GM12878 (cell line): ENCODE measurements around the gene PASK. TPM values are rescaled to one million over a fixed set of nuclear protein-coding genes. Genes with fewer than 3 reads are reported as not detected.

ENCODE experiments used
- ATAC-seq: fragments of 200-7000 bp; cut with Tn5 transposase; 3 replicates; pipeline ENCODE4 v1.9.1; 2020; ENCODE audit warnings: mild to moderate bottlenecking, moderate library complexity
- BruUV-seq: library from RNA; stranded (reverse); fragments of 400-500 nt; replicated peaks from 2 replicates; lab custom pipeline; 2021; lab: Mats Ljungman, UMichigan
- CTCF ChIA-PET: fragments of 300-600 bp; sonication (Branson Sonifier 250); formaldehyde crosslinking; extraction: SDS; loops from one replicate; lab custom pipeline; 2021; ENCODE audit warnings: inconsistent platforms; lab: Yijun Ruan, JAX
- POLR2A ChIA-PET: fragments of 350-600 bp; formaldehyde crosslinking; extraction: SDS; loops from one replicate; lab custom pipeline; 2021; ENCODE audit warnings: inconsistent platforms; lab: Charles Lee
- RAD21 ChIA-PET: fragments of 300-600 bp; sonication (Branson Sonifier 250); formaldehyde crosslinking; loops from one replicate; lab custom pipeline; 2023; ENCODE audit warnings: antibody characterized with exemption; ENCODE audit not compliant: unreplicated experiment; lab: Charles Lee
- SMC1A ChIA-PET: fragments of 300-600 bp; sonication (Branson Sonifier 250); formaldehyde crosslinking; loops from one replicate; lab custom pipeline; 2023; ENCODE audit not compliant: unreplicated experiment, uncharacterized antibody; lab: Charles Lee
- DNase-seq: peaks from one replicate; pipeline ENCODE4 v3.0.0-alpha.2; 2011; ENCODE audit warnings: low read depth, low spot score
- FAIRE-seq: peaks from 3 replicates; lab custom pipeline; 2011; peaks lifted over from hg19 to GRCh38; lab: Jason Lieb, UNC
- H2AFZ ChIP-seq: 2 replicates; pipeline ENCODE4 v1.6.0; 2011; ENCODE audit warnings: low read depth, low read length, control low read depth; ENCODE audit not compliant: control insufficient read depth
- H3K27ac ChIP-seq: 2 replicates; pipeline ENCODE4 v1.5.1; 2011; ENCODE audit warnings: control low read depth; ENCODE audit not compliant: control insufficient read depth, insufficient read depth
- H3K27me3 ChIP-seq, 2 experiments: replicated peaks in 1 of 2; 2 replicates each; pipeline versions ENCODE4 v1.6.0 to v1.6.1; 2011; ENCODE audit warnings: low read length in 1 of 2; ENCODE audit not compliant: control insufficient read depth in 2 of 2, insufficient read depth in 2 of 2
- H3K36me3 ChIP-seq, 2 experiments: 2 replicates each; pipeline ENCODE4 v1.5.1; 2011; ENCODE audit warnings: low read length in 1 of 2; ENCODE audit not compliant: control insufficient read depth in 2 of 2, insufficient read depth in 2 of 2
- H3K4me1 ChIP-seq: 2 replicates; pipeline ENCODE4 v1.6.1; 2011; ENCODE audit warnings: mild to moderate bottlenecking, low read length, moderate library complexity, mixed read lengths; ENCODE audit not compliant: control insufficient read depth, insufficient read depth
- H3K4me2 ChIP-seq: 2 replicates; pipeline ENCODE4 v1.6.0; 2011; ENCODE audit warnings: control low read depth; ENCODE audit not compliant: control insufficient read depth, insufficient read depth
- H3K4me3 ChIP-seq: fragments of 200-600 bp; sonication (generic); 2 replicates; pipeline ENCODE4 v1.5.1; 2016
- H3K79me2 ChIP-seq: 2 replicates; pipeline ENCODE4 v1.6.0; 2011; ENCODE audit warnings: low read length; ENCODE audit not compliant: control insufficient read depth, insufficient read depth
- H3K9ac ChIP-seq: 2 replicates; pipeline ENCODE4 v1.8.0; 2011; ENCODE audit warnings: low read length, control low read depth, mixed read lengths; ENCODE audit not compliant: control insufficient read depth, insufficient read depth
- H3K9me3 ChIP-seq: replicated peaks from 3 replicates; pipeline ENCODE4 v1.5.1; 2011; ENCODE audit warnings: mild to moderate bottlenecking, low read length; ENCODE audit not compliant: control insufficient read depth, insufficient read depth
- H4K20me1 ChIP-seq: 2 replicates; pipeline ENCODE4 v1.6.0; 2011; ENCODE audit not compliant: control insufficient read depth, insufficient read depth
- EED ChIP-seq: sonication (generic); IDR thresholded peaks from 2 replicates; pipeline ENCODE4 v1.6.1; 2016; ENCODE audit warnings: antibody characterized with exemption, low read depth
- FOXK2 ChIP-seq: fragments of 450-650 bp; IDR thresholded peaks from 2 replicates; pipeline ENCODE4 v1.6.1; 2017; ENCODE audit warnings: mild to moderate bottlenecking, moderate library complexity
- HSF1 ChIP-seq: fragments of 150-350 bp; IDR thresholded peaks from 2 replicates; pipeline ENCODE4 v1.6.1; 2014; ENCODE audit warnings: mild to moderate bottlenecking, low read depth, low read length
- IKZF1 ChIP-seq: fragments of 450-650 bp; conservative IDR thresholded peaks from 2 replicates; pipeline ENCODE4 v1.6.1; 2017; ENCODE audit warnings: antibody characterized with exemption, mild to moderate bottlenecking
- IKZF2 ChIP-seq, 2 experiments: fragments of 450-650 bp; IDR thresholded peaks; 2 replicates each; pipeline ENCODE4 v1.6.1; 2017; ENCODE audit warnings: mild to moderate bottlenecking in 2 of 2, moderate library complexity in 2 of 2
- IRF5 ChIP-seq: fragments of 450-650 bp; IDR thresholded peaks from 2 replicates; pipeline ENCODE4 v1.6.1; 2017; ENCODE audit warnings: borderline replicate concordance
- JUNB ChIP-seq: IDR thresholded peaks from 2 replicates; pipeline ENCODE4 v1.6.1; 2016; ENCODE audit warnings: antibody characterized with exemption, mild to moderate bottlenecking
- KDM1A ChIP-seq: fragments of 200-600 bp; sonication (generic); IDR thresholded peaks from 2 replicates; pipeline ENCODE4 v1.6.1; 2016; ENCODE audit warnings: borderline replicate concordance
- MEF2B ChIP-seq: fragments of 450-650 bp; IDR thresholded peaks from 2 replicates; pipeline ENCODE4 v1.6.1; 2018; ENCODE audit warnings: mild to moderate bottlenecking, moderate library complexity; ENCODE audit not compliant: partially characterized antibody, poor library complexity, severe bottlenecking
- MLLT1 ChIP-seq: fragments of 450-650 bp; IDR thresholded peaks from 2 replicates; pipeline ENCODE4 v1.6.1; 2016; ENCODE audit warnings: mild to moderate bottlenecking
- REST ChIP-seq: IDR thresholded peaks from 2 replicates; pipeline ENCODE4 v1.6.1; 2012; ENCODE audit warnings: mild to moderate bottlenecking, low read depth, low read length
- SPI1 ChIP-seq: IDR thresholded peaks from 2 replicates; pipeline ENCODE4 v1.6.1; 2011; ENCODE audit warnings: low read depth, mild to moderate bottlenecking, low read length, moderate library complexity, borderline replicate concordance; ENCODE audit not compliant: insufficient read depth
- ZNF217 ChIP-seq: fragments of 450-650 bp; IDR thresholded peaks from 2 replicates; pipeline ENCODE4 v1.6.1; 2017; ENCODE audit warnings: antibody characterized with exemption, mild to moderate bottlenecking
- WGBS: methylation state at CpG from one replicate; pipeline ENCODE4 v1.1.6; 2016; ENCODE audit warnings: low lambda C conversion rate; ENCODE audit not compliant: insufficient replicate concordance, insufficient coverage; ENCODE audit errors: missing lambda C conversion rate; 5-methylcytosine and 5-hydroxymethylcytosine counted together
- in situ Hi-C: fragments of 300-500 bp; cut with MboI; formaldehyde crosslinking; loops from 9 replicates; pipeline ENCODE4 v1.14.3; 2018; ENCODE audit warnings: mixed read lengths
- intact Hi-C: fragments of 100-400 bp; cut with micrococcal nuclease; formaldehyde crosslinking; loops from one replicate; pipeline ENCODE4 v1.14.2; 2022; ENCODE audit not compliant: unreplicated experiment
- polyA plus RNA-seq, 11 experiments: library from polyadenylated mRNA; depleted of rRNA in 4 of 11; unstranded in 6 of 11; stranded (reverse) in 5 of 11; fragments of >200 nt; fragmentation: Nextera tagmentation in 4 of 11; fragmentation: Illumina TruSeq in 1 of 11; extraction: Ambion mirVana in 4 of 11; extraction: Trizol in 1 of 11; gene quantifications; 1 replicate in 1 of 11; 2 replicates in 10 of 11; pipeline versions ENCODE4 v1.2.1 to v1.2.3, GENCODE V29; 2011 to 2016; ENCODE audit warnings: inconsistent platforms in 2 of 11, missing spikeins in 2 of 11, low read depth in 1 of 11
- total RNA-seq, 4 experiments: library from RNA; depleted of rRNA in 3 of 4; stranded (reverse); fragments of >200 nt in 3 of 4; fragmentation: Illumina TruSeq in 1 of 4; extraction: Trizol in 1 of 4; gene quantifications; 2 replicates each; pipeline versions ENCODE4 v1.2.1 to v1.2.3, GENCODE V29; 2013 to 2021

The PASK gene
- total and polyA plus RNA-seq, 10 of the 15 experiments (the other 5 are each of a cell fraction or from before 2014, with no cell fraction given) = 9.6 to 62.2 (median 28.5) TPM

- DNase-seq (no peak), FAIRE-seq (no peak), ATAC-seq (no peak)
- intact Hi-C loops = loop anchor here (5.0 to 10.0 kb wide), 2 partner anchors 44 to 61 kb away; partner anchors contain the start of gene MTERF4
- H3K27ac ChIP-seq = no peak overlapping the region
- POLR2A ChIA-PET = interaction anchor here (1.0 to 1.2 kb wide), 2 partner anchors 13 to 33 kb away, joined by 3 read pairs; no protein-coding TSS in a partner anchor
- CTCF ChIA-PET = no interaction called here
- no peaks in the 10 kb centered on the region; a peak in 1 of 4 replicates for H3K36me3 ChIP-seq
- no peak overlapping the region for H3K9ac ChIP-seq
- in situ Hi-C loops = no loop called here
- no peaks in the 10 kb centered on the region for H3K27me3 ChIP-seq
- BruUV-seq = no TSS peak
- H2AFZ ChIP-seq = no peak overlapping the region
- SMC1A ChIA-PET = interaction anchor here (0.8 to 6.2 kb wide), 6 partner anchors 17 to 72 kb away, joined by 3 to 45 read pairs (median 3); partner anchors contain the start of gene MTERF4
- no peak overlapping the region for H3K4me3 ChIP-seq
- H3K9me3 ChIP-seq = no peaks in the 10 kb centered on the region
- H3K4me2 ChIP-seq = peak overlapping the region; percentile 19; the same call in 1 of the 2 replicates
- H4K20me1 ChIP-seq = no peaks in the 10 kb centered on the region
- H3K4me1 ChIP-seq = peaks cover 16% of the 10 kb centered on the region
- 58% methylated on average over 4 of the region's 4 CpGs for WGBS
- RAD21 ChIA-PET = interaction anchor here (0.9 to 1.2 kb wide), 2 partner anchors 9 to 46 kb away, joined by 3 to 4 read pairs; no protein-coding TSS in a partner anchor
- peaks cover 37% of the 10 kb centered on the region for H3K79me2 ChIP-seq
- no peak for TF ChIP-seq MLLT1
- no peak for TF ChIP-seq EED
- TF ChIP-seq IKZF1 = peak; percentile 30; the same call in 1 of the 2 replicates
- peak; percentile 40 to 58; a peak in 1 of 4 replicates for TF ChIP-seq IKZF2 (IDR thresholded peaks at IDR 0.05)
- TF ChIP-seq IRF5 = no peak
- no peak for TF ChIP-seq FOXK2
- no peak for TF ChIP-seq REST
- no peak for TF ChIP-seq MEF2B
- no peak for TF ChIP-seq HSF1
- TF ChIP-seq SPI1 = peak; percentile 42; the same call in 1 of the 2 replicates
- no peak for TF ChIP-seq KDM1A
- no peak for TF ChIP-seq ZNF217
- TF ChIP-seq JUNB = no peak
Observed at GRCh38 chr2:241146286-241146685, 3.0 kb downstream of the PASK start.
